Smooth muscle cell of the pulmonary artery (primary cell): ENCODE data around the gene PTH2. TPM values are rescaled to one million over a fixed set of nuclear protein-coding genes. Genes with fewer than 3 reads are reported as not detected.

Source experiments
- total RNA-seq: library from RNA; depleted of rRNA; stranded (reverse); fragments of >200 nt; gene quantifications from 2 replicates; pipeline ENCODE4 v1.2.3, GENCODE V29; 2014

Gene PTH2
- total RNA-seq: not detected in 2 replicates

GRCh38 chr19:49423071-49423984 is at the start of gene PTH2:
PTH2 (minus strand) TSS chr19:49423441; CDS start chr19:49423339, 102 bp downstream.

GRCh38 chr19:49453013-49453756 is 29.9 kb upstream of the PTH2 start, which contains the start of gene ALDH16A1:
ALDH16A1 (plus strand) TSS chr19:49453225; CDS start chr19:49453332, 107 bp downstream.

GRCh38 chr19:49451430-49452181 is 28.4 kb upstream of the PTH2 start, which contains the start of gene PIH1D1:
PIH1D1 (minus strand) TSS chr19:49451814; CDS start chr19:49451574, 240 bp downstream.

GRCh38 chr19:49441210-49441959 is 18.1 kb upstream of the PTH2 start, which contains the start of gene SLC17A7:
SLC17A7 (minus strand) TSS chr19:49441527; CDS start chr19:49441379, 148 bp downstream.

GRCh38 chr19:49425178-49425577 is 1.9 kb upstream of the PTH2 start, which contains the start of gene GFY:
GFY (plus strand) TSS chr19:49425388; CDS start chr19:49426431, 1,043 bp downstream.

GRCh38 chr19:49387936-49388372 is 35.3 kb downstream of the PTH2 start, which contains the start of gene KASH5:
KASH5 (plus strand) TSS chr19:49388249; CDS start chr19:49390884, 2,635 bp downstream.

Other genes with a start within 250 kb of the PTH2 start
- gene SLC6A16, start 98.2 kb downstream of the PTH2 start, total RNA-seq: 0.13 and 0.33 TPM in 2 replicates
- gene CD37, start 88.0 kb downstream of the PTH2 start, total RNA-seq: not detected in 2 replicates
- gene TEAD2, start 61.0 kb downstream of the PTH2 start, total RNA-seq: 13.2 and 16.0 TPM in 2 replicates
- gene DKKL1, start 59.6 kb downstream of the PTH2 start, total RNA-seq: not detected in 2 replicates
- not detected in 2 replicates for gene KASH5, start 35.2 kb downstream of the PTH2 start, total RNA-seq
- not detected in 2 replicates for gene GFY, start 1.9 kb upstream of the PTH2 start, total RNA-seq
- gene SLC17A7, start 18.1 kb upstream of the PTH2 start, total RNA-seq: 0.17 and 0.20 TPM in 2 replicates
- 73.1 and 91.4 TPM in 2 replicates for gene PIH1D1, start 28.4 kb upstream of the PTH2 start, total RNA-seq
- 18.3 and 19.8 TPM in 2 replicates for gene ALDH16A1, start 29.8 kb upstream of the PTH2 start, total RNA-seq
- 2.3 and 3.5 TPM in 2 replicates for gene FLT3LG, start 50.8 kb upstream of the PTH2 start, total RNA-seq
- 1,440 and 2,433 TPM in 2 replicates for gene RPL13A, start 64.2 kb upstream of the PTH2 start, total RNA-seq
- gene RPS11, start 73.0 kb upstream of the PTH2 start, total RNA-seq: 1,074 and 1,489 TPM in 2 replicates
- gene FCGRT, start 89.2 kb upstream of the PTH2 start, total RNA-seq: 66.7 and 86.0 TPM in 2 replicates
- 339 and 441 TPM in 2 replicates for gene RCN3, start 104.6 kb upstream of the PTH2 start, total RNA-seq
- 30.8 and 33.4 TPM in 2 replicates for gene NOSIP, start 157.1 kb upstream of the PTH2 start, total RNA-seq
- 0.65 and 0.86 TPM in 2 replicates for gene PRRG2, start 157.9 kb upstream of the PTH2 start, total RNA-seq
- gene PRR12, start 167.7 kb upstream of the PTH2 start, total RNA-seq: 4.2 and 6.1 TPM in 2 replicates
- 82.1 and 88.7 TPM in 2 replicates for gene RRAS, start 216.7 kb upstream of the PTH2 start, total RNA-seq
- gene SCAF1, start 218.8 kb upstream of the PTH2 start, total RNA-seq: 22.7 and 30.5 TPM in 2 replicates
- 64.3 and 68.0 TPM in 2 replicates for gene IRF3, start 242.4 kb upstream of the PTH2 start, total RNA-seq
- 2.7 TPM in 2 replicates for gene BCL2L12, start 242.5 kb upstream of the PTH2 start, total RNA-seq